ENCODE measurements around the gene CCDC51. TPM values are rescaled to one million over a fixed set of nuclear protein-coding genes. Genes with fewer than 3 reads are reported as not detected.

CCDC51 gene
- total RNA-seq, 2 donors from 2014 or later, result 12.7 to 14.8 TPM

- Histone ChIP-seq H3K4me3 (peak within 1 kb of the TSS; percentile 88 to 92), H3K27me3 (replicated peaks; ENCODE audit: insufficient read depth) (no peaks in the 10 kb centered on the region), H3K27ac (peak within 1 kb of the TSS; percentile 85 to 88), H3K36me3 (no peaks in the 10 kb centered on the region), H3K9me3 (no peaks in the 10 kb centered on the region), H3K4me1 (replicated peaks) (peaks cover 7% of the 10 kb centered on the region)
- WGBS, result under 1% methylated on average over 63 of the region's 91 CpGs
- TF ChIP-seq POLR2A (IDR thresholded peaks at IDR 0.05) (peak; percentile 89), POLR2AphosphoS5 (IDR thresholded peaks at IDR 0.05) (peak; percentile 98), CTCF (IDR thresholded peaks at IDR 0.05) (peak in 2 of 4 experiments; percentile 31 to 46)
- intact Hi-C loops (cut with DNase I), result no loop called here
- DNase-seq (ENCODE audit: low spot score), result peak; percentile 88
These were observed 6.7 kb upstream of the CCDC51 start, which contains the start of gene ATRIP for GRCh38 chr3:48446425-48447193. ATRIP (plus strand) TSS chr3:48446737; CDS start chr3:48446846, 109 bp downstream.

- no peak for DNase-seq (ENCODE audit: low spot score)
- Histone ChIP-seq H3K9me3 (no peaks in the 10 kb centered on the region), H3K27ac (peak overlapping the region; percentile 85 to 88), H3K4me1 (replicated peaks) (peaks cover 7% of the 10 kb centered on the region), H3K36me3 (no peaks in the 10 kb centered on the region), H3K27me3 (replicated peaks; ENCODE audit: insufficient read depth) (no peaks in the 10 kb centered on the region), H3K4me3 (peak overlapping the region; percentile 88 to 92)
- intact Hi-C loops (cut with DNase I), result no loop called here
- no peak for TF ChIP-seq POLR2AphosphoS5 (IDR thresholded peaks at IDR 0.05)
- no peak for TF ChIP-seq POLR2A (IDR thresholded peaks at IDR 0.05)
- WGBS, result 12% methylated on average over 6 of the region's 6 CpGs
These were observed 6.1 kb upstream of the CCDC51 start for GRCh38 chr3:48446043-48446424.

- no peak for DNase-seq (ENCODE audit: low spot score)
- intact Hi-C loops (cut with DNase I), result no loop called here
These were observed 5.5 kb upstream of the CCDC51 start for GRCh38 chr3:48445277-48445882.

GRCh38 chr3:48441940-48442339 is 2.0 kb upstream of the CCDC51 start:
- Histone ChIP-seq H3K4me3 (no peak overlapping the region), H3K36me3 (no peaks in the 10 kb centered on the region), H3K4me1 (replicated peaks) (no peaks in the 10 kb centered on the region), H3K9me3 (no peaks in the 10 kb centered on the region), H3K27me3 (replicated peaks; ENCODE audit: insufficient read depth) (no peaks in the 10 kb centered on the region), H3K27ac (no peak overlapping the region)
- DNase-seq (ENCODE audit: low spot score), result no peak
- intact Hi-C loops (cut with DNase I), result no loop called here
- TF ChIP-seq POLR2A (IDR thresholded peaks at IDR 0.05) (no peak), CTCF (IDR thresholded peaks at IDR 0.05) (no peak), POLR2AphosphoS5 (IDR thresholded peaks at IDR 0.05) (no peak)
- 76% methylated on average over 6 of the region's 6 CpGs for WGBS

More at GRCh38 chr3:48445277-48445882, 5.5 kb upstream of the CCDC51 start:
- TF ChIP-seq CTCF (IDR thresholded peaks at IDR 0.05) (no peak), POLR2A (IDR thresholded peaks at IDR 0.05) (no peak), POLR2AphosphoS5 (IDR thresholded peaks at IDR 0.05) (no peak)
- Histone ChIP-seq H3K27ac (no peak overlapping the region), H3K27me3 (replicated peaks; ENCODE audit: insufficient read depth) (no peaks in the 10 kb centered on the region), H3K36me3 (no peaks in the 10 kb centered on the region), H3K9me3 (no peaks in the 10 kb centered on the region), H3K4me3 (no peak overlapping the region), H3K4me1 (replicated peaks) (peaks cover 7% of the 10 kb centered on the region)
- 65% methylated on average over 6 of the region's 6 CpGs for WGBS

- Histone ChIP-seq H3K36me3 (no peaks in the 10 kb centered on the region), H3K9me3 (no peaks in the 10 kb centered on the region), H3K27ac (peak overlapping the region; percentile 89 to 91), H3K4me3 (peak overlapping the region; percentile 87 to 96), H3K27me3 (replicated peaks; ENCODE audit: insufficient read depth) (no peaks in the 10 kb centered on the region), H3K4me1 (replicated peaks) (no peaks in the 10 kb centered on the region)
- intact Hi-C loops (cut with DNase I), result no loop called here
- no peak for DNase-seq (ENCODE audit: low spot score)
- TF ChIP-seq POLR2AphosphoS5 (IDR thresholded peaks at IDR 0.05) (no peak), CTCF (IDR thresholded peaks at IDR 0.05) (no peak), POLR2A (IDR thresholded peaks at IDR 0.05) (no peak)
- 1% methylated on average over 21 of the region's 21 CpGs for WGBS
These were observed 655 bp upstream of the CCDC51 start for GRCh38 chr3:48440590-48440958.

All from prostate gland (tissue), 2 donors.